ENCODE measurements around the gene IL17D. TPM values are rescaled to one million over a fixed set of nuclear protein-coding genes. Genes with fewer than 3 reads are reported as not detected.
"Not testable (repeated sequence)": the region's sequence is repeated elsewhere in the genome, so short reads cannot be mapped to it uniquely, and the experiment has no call there.

Gene IL17D
- total RNA-seq, 1 donor, result 1.9 TPM

GRCh38 chr13:20717581-20718542 lies 14.4 kb downstream of the IL17D start:
- DNase-seq (ENCODE audit: low read depth in 2 of 3, low spot score in 2 of 3), result no peak

DNA sequence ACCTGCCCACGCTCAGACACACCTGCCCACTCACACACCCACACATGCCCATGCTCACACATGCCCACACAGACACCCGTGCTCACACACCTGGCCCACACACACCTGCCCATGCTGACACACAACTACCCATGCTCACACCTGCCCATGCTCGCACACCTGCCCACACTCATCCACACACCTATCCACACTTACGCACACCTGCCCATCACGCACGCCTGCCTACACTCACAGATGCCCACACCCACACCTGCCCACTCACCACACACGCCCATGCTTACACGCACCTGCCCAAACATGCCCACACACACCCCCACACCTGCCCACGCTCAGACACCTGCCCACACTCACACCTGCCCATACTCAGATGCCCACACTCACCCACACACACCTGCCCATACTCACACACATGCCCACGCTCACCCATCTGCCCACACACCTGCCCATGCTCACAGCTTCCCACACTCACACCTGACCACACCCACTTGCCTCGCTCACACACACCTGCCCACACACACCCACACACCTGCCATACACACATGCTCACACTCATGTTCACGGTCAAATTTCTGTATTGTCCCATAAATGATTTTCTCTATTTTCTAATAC lies 15.6 kb downstream of the IL17D start:
- no peak for DNase-seq (ENCODE audit: low read depth in 2 of 3, low spot score in 2 of 3)

GRCh38 chr13:20719783-20720182 lies 16.3 kb downstream of the IL17D start:
- no peak for DNase-seq (ENCODE audit: low read depth in 2 of 3, low spot score in 2 of 3)

- no peak for DNase-seq (ENCODE audit: low read depth in 2 of 3, low spot score in 2 of 3)
Measured at GRCh38 chr13:20720499-20720898, 17.0 kb downstream of the IL17D start.

GRCh38 chr13:20721058-20721453 lies 17.6 kb downstream of the IL17D start:
- DNase-seq (ENCODE audit: low read depth in 2 of 3, low spot score in 2 of 3), result no peak

GRCh38 chr13:20721454-20722357 lies 18.2 kb downstream of the IL17D start:
- DNase-seq (ENCODE audit: low read depth in 2 of 3, low spot score in 2 of 3), result peak in 2 of 3 donors; percentile 53 to 62

- DNase-seq (ENCODE audit: low read depth in 2 of 3, low spot score in 2 of 3), result no peak
Measured at GRCh38 chr13:20727856-20728255, 24.4 kb downstream of the IL17D start.

DNA sequence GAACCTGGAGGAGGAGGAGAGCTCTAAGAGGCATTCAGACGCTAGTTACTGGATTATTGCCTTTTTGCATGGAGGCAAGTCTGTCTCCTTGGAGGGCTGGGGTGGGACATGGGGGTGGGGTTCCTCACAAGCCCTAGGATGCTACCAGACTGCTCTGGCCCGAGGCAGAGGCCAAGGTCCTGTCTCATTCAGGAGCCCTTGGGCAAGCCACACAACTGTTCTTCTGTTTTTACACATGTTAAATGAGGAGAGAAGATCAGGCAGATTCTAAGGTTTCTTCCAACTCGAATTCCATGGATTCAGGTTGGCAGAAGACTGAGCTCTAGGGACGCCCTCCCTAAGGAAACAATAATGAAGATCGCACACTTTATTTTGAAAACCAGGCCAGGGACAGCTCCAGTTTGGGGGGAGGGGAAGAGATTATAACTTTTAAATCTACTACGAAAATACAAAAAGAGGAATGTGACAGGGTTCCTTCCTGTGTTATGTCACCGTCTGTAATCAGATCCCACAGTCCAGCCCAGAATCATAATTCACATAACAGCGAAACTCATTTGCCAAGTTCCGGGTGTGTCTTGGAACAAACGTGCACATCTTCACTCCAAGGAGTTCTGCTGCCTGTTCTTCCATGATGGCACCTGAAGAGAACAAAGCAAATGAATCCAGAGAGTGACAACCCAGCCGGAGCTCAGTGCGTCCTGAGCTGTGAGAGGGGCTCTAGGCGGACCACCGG lies 25.2 kb downstream of the IL17D start:
- no peak for DNase-seq (ENCODE audit: low read depth in 2 of 3, low spot score in 2 of 3)

DNA sequence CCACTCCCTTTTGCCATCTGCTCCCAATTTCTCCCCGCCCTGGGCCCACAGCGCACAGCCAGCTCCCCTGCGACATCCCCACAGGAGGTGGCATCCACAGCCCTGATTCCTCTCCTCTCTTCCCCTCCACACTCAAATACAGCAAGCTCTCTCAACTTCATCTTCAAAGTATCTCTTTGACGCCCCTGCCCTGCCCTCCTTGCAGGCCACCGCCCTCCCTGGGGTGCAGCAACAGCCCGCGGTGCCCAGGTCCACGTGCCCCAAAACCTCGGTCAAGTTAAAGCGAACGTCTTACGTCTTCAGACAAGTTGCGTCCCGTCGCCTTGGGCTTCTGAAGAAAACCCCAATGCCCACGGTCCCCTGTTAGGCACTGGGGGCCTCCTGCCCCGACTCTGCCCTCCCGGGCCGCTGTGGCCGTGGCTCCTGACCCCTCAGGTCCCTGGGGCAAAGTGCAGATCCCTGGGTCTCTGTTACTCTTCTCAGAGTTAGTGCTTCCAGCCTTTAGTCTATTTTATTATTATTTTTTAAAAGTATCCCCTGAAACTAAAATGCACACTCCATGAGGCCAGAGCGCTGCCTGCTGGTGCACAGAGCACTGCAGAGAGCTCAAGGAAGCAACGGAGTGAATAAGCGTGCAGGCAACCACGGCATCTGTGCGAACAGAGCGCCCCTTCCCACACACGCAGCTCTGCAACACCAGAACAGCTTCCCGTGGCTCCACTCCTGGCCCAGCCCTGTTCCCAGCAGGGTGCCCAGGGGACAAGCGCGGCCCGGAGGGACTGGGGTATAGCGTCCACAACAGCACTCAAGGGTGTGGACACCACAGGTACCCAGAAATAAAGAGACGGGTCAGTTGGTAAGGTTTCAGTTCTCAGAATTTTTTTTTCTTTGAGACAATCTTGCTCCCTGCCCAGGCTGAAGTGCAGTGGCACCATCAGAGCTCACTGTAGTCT lies 26.4 kb downstream of the IL17D start:
- DNase-seq (ENCODE audit: low read depth in 2 of 3, low spot score in 2 of 3), result no peak

- no peak for DNase-seq (ENCODE audit: low read depth in 2 of 3, low spot score in 2 of 3)
Measured at GRCh38 chr13:20738616-20739015, 35.1 kb downstream of the IL17D start.

DNA sequence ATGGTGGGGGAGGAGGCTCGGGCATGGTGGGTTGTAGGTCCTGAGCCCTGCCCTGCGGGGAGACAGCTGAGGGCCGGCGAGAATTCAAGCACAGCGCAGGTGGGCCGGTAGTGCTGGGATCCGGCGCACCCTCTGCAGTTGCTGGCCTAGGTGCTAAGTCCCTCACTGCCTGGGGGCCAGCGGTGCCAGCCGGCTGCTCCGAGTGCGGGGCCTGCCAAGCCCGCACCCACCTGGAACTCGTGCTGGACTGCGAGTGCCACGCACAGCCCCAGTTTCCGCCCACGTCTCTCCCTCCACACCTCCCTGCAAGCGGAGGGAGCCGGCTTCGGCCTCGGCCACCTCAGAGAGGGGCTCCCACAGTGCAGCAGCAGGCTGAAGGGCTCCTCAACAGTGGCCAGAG lies 36.5 kb downstream of the IL17D start:
- no peak for DNase-seq (ENCODE audit: low read depth in 2 of 3, low spot score in 2 of 3)

DNA sequence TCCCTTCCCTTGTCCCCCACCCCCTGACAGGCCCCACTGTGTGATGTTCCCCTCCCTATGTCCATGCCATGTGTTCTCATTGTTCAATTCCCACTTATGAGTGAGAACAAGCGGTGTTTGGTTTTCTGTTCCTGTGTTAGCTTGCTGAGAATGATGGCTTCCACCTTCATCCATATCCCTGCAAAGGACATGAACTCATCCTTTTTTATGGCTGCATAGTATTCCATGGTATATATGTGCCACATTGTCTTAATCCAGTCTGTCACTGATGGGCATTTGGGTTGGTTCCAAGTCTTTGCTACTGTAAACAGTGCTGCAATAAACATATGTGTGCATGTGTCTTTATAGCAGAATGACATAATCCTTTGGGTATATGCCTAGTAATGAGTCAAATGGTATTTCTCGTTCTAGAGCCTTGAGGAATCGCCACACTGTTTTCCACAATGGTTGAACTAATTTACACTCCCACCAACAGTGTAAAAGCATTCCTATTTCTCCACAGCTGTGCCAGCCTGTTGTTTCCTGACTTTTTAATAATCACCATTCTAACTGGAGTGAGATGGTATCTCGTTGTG lies 40.4 kb downstream of the IL17D start:
- not testable (repeated sequence) for DNase-seq (ENCODE audit: low read depth in 2 of 3, low spot score in 2 of 3)

- no peak for DNase-seq (ENCODE audit: low read depth in 2 of 3, low spot score in 2 of 3)
Measured at GRCh38 chr13:20749377-20749776, 45.9 kb downstream of the IL17D start.

DNA sequence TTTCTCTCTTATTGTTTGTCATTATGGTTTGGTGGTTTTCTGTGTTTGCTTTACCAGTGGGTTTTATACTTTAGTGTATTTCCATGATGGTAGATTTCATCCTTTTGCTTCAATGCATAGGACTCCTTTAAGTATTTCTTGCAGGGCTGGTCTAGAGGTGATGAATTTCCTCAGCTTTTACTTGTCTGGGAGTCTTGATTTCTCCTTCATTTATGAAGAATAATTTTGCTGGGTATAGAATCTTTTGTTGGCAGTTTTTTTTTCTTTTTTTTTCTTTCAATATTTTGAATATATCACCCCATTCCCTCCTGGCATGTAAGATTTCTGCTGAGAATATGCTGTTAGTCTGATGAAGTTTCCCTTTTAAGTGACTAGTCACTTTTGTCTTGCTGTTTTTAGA lies 50.5 kb downstream of the IL17D start:
- peak in 1 of 3 donors; percentile 31 for DNase-seq (ENCODE audit: low read depth in 2 of 3, low spot score in 2 of 3)

GRCh38 chr13:20760872-20761271 lies 57.4 kb downstream of the IL17D start:
- DNase-seq (ENCODE audit: low read depth in 2 of 3, low spot score in 2 of 3), result no peak

DNA sequence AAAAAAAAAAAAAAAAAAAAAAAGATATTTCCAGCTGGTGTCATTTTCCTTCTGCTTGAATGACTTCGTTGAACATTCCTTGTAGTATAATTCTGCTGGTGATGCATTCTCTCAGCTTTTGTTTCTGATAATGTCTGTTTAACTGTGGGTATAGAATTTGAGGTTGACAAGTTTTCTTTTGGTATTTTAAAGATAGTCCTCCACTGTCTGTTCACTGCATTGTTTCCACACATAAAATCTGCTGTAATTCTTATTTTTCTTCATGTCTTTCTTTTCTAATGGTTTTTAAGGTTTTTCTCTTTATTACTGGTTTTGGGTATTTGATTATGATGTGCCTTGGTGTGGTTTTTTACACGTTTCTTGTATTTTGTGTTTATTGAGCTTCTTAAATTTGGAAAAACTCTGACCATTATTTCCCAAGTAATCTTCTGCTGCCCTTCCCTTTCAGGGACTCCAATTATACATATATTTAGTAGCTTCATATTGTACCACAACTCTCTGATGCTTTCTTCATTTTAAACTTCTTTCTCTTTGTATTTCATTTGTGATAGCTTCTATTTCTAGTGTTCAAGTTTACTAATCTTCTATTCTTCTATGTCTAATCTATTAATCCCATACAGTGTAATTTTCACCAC lies 63.9 kb downstream of the IL17D start:
- peak in 1 of 3 donors; percentile 6 for DNase-seq (ENCODE audit: low read depth in 2 of 3, low spot score in 2 of 3)

DNA sequence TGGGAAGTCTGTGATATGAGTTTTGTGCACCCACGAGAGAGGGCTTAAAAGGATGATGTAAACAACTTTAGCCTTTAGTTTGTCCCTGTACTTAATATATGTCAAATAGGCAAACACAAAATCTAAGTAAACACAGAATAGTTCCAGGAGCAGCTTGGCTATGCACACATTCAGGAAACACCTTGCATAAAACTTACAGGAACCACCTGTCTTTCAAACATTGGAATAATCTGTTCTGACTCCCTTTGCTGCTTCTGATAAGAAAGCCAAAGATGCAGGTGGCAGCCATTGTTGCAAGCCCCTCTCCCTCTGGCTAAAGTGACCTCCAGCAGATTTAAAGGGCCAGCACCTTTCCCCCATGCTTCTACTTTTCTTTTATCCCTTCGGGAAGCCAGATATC lies 65.6 kb downstream of the IL17D start:
- peak in 2 of 3 donors; percentile 29 to 62 for DNase-seq (ENCODE audit: low read depth in 2 of 3, low spot score in 2 of 3)

DNA sequence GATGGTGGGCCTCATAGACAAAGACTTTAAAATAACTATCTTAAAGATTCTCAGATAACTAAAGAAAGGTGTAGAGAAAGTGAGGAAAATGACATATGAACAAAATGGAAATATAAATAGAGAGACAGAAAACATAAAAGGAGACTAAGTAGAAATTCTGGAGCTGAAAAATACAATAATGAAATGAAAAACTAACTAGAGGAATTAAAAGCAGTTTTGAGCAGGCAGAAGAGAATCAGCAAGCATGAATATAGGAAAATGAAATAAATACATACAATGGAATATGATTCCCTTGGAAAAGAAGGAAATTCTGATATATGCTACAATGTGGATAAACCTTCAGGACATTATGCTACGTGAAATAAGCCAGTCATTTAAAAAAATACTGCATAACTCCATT lies 66.3 kb downstream of the IL17D start:
- no peak for DNase-seq (ENCODE audit: low read depth in 2 of 3, low spot score in 2 of 3)

All from hematopoietic multipotent progenitor cell (in vitro differentiated cells).